GM21576 (cell line): ENCODE data around the gene SEMA5A.

ENCODE experiments used
- ATAC-seq: cut with Tn5 transposase; IDR thresholded peaks from one replicate; pipeline ENCODE4 v1.9.1; 2021; ENCODE audit warnings: mild to moderate bottlenecking, moderate library complexity; ENCODE audit not compliant: unreplicated experiment

The SEMA5A gene

GRCh38 chr5:9337928-9338595 is 207.8 kb downstream of the SEMA5A start:
- no peak for ATAC-seq

- no peak for ATAC-seq
Observed at GRCh38 chr5:9335754-9336495, 209.9 kb downstream of the SEMA5A start.

DNA sequence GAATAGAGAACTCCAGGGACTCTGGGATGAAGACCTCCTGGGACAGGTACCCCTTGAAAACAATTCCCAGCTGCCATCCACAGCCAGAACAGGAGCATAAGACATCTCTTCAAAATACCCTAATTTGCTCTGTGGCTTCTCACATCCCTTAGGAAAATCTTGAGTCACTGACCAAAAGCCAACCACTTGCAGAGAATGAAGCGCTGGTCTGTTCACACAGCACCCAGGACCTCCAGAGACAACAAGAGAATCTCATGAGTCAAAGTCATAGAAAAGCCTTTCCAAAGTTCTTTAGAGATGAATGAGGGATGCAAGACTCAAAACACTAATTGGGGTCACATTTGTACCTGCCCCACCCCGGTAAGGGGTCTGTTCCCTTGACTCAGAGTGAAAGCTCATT is 210.6 kb downstream of the SEMA5A start:
- no peak for ATAC-seq

- ATAC-seq: no peak
Observed at GRCh38 chr5:9332026-9332425, 213.8 kb downstream of the SEMA5A start.

DNA sequence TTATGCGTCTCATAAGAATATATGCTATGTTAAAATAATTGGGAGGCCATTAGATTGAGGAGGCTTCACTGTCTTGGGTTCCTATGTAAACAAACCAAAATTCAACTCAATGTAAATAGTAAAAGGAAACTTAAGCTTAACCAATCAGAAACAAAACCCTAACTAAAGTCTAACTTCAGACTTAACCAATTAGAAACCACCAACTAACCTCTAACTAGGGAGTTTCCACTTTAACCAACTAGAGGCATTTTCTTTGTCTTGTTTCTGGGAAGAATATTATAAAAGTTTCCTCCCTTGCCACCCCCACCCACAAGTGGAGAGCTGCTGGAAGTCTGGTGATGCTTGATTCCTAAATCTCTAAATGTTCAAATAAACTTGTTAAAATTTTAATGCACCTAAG is 214.5 kb downstream of the SEMA5A start:
- ATAC-seq: no peak

GRCh38 chr5:9329125-9329524 is 216.8 kb downstream of the SEMA5A start:
- no peak for ATAC-seq

DNA sequence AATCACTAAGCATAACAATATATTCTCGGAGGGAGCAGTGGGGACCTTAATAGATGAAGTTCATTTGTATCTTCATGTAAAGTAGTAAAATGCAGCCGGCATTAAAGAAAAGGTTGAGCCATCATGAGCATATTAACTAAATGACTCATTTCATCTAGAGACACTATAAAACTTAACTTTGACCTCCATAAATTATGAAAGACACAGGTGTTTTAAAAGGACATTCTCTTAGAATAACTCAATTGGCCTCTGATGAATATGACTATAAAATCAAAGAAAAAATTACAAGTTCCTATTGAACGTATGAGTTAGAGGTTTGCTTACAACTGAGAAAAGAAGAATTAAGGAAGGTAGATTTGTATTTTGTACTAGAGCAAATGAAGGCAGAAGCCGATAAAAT is 220.3 kb downstream of the SEMA5A start:
- no peak for ATAC-seq

- ATAC-seq: no peak
Observed at GRCh38 chr5:9324348-9325077, 221.4 kb downstream of the SEMA5A start.

DNA sequence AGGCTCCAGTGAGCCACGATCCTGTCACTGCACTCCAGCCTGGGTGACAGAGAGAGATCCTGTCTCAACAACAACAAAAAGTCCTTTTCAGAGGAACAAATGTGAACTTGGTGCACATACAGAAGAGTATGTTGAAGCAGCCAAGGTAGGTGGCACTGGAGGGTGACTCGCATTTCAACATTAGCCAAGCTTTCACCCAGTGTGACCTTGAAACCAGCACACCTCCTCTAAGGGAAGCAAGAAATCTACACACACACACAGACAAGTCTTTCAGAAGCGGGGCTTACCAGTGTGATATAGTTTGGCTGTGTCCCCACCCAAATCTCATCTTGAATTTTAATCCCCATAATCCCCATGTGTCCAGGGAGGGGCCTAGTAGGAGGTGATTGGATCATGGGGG is 225.2 kb downstream of the SEMA5A start:
- no peak for ATAC-seq

DNA sequence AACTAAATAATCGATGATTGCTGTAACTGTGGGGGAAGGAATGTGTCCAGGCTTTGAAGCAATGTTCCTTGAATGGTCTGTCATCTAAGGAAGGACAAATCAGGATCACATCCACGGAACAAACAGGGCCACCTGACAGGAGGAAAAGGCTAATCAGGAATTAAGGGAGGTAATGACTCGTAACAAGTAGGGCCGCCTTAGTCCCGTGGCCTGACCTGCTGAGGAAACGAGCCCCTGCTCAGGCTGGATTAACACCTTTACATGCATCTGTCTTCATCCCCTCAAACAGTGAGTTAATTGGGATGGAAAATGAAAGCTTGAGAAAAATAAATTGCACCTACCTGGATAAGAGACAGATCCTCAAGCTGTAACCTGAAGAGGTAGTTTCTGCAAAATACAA is 227.8 kb downstream of the SEMA5A start:
- ATAC-seq: no peak

DNA sequence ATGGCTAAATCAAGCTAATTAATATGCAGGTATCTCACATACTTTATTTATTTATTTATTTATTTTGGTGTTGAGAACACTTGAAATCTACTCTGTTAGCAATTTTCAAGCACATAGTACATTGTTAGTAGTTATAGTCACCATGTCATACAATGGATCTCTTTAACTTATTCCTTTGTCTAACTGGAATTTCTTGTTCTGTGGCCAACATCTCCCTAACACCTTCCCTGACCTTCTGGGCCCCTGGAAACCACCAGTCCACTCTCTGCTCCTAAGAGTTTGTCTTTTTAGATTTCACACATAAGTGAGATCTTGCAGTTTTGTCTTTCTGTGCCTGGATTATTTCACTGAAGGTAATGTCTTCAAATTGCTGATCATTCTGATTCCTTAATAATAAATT is 229.1 kb downstream of the SEMA5A start:
- ATAC-seq: no peak

DNA sequence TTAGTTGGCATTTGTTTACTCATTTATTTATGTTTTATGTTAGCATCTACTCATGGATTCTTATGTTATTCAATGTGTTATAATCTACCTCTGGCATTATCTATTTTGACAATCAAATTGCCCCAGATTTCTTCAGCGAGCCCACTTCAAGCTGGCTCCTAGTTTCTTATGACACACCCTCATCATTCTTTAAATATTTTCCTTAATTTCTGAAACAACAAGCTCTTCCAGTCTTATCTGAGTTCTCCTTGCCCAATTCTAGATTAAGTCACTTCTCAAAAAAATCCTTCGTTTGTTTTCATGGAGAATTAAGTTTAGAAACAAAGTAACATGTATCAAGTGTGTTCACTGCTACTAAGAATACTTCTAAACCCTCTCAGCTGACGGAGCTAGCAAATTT is 229.8 kb downstream of the SEMA5A start:
- no peak for ATAC-seq

DNA sequence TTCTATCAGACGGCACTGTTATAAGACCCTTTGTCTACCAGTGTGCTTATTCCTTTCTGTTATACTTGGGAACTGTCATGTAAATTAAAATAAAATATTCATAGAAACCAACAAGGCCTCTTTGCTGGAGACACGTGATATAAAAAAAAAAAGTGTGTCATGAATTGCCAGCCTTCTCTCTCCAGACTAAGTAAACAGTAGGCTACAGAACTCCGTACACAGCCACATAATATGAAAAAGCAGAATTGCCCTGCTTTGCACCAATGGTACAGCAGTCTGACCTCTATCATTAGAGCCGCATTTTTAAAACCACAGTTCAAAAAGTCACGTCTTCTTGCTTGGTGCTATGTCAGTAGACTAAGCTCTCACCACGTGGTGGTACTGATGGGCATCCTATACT is 231.3 kb downstream of the SEMA5A start:
- ATAC-seq: no peak

DNA sequence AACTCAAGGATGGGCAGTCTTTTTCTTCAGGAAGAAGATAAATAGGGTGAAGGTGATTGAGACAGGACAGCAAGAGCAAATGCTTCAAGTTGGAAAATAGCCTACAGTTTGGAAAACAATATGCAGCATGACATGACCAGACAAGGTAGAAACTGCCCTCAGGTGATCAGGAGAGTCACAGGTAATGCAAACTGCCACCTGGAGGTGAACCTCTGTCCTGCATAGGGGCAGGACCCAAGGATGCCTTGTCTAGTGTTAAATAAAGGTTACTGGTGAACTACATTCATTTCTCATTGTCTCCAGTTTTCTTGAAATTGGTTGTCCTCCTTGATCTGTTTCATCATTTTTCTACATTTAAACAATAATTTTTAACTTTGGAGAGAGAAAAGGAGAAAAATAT is 232.1 kb downstream of the SEMA5A start:
- no peak for ATAC-seq

GRCh38 chr5:9307150-9307549 is 238.7 kb downstream of the SEMA5A start:
- ATAC-seq: no peak

DNA sequence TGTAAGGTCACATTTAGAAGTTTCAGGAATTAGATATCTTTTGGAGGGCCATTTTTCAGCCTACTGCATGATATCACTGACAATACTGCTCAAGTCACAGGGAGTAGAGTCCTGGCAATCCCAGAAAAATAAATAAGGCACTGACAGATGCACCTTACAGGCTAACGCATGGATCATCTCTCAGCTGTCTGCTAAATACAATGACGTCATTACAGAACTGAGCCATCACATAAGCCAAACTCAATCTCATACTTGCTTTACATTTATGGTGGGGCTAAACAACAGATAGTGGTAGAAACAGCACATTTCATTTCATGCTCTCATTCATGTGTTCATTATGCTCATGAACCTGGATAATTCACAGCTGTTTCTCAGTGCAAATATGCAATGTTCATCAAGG is 243.7 kb downstream of the SEMA5A start:
- ATAC-seq: no peak

GRCh38 chr5:9301200-9301599 is 244.7 kb downstream of the SEMA5A start:
- no peak for ATAC-seq

DNA sequence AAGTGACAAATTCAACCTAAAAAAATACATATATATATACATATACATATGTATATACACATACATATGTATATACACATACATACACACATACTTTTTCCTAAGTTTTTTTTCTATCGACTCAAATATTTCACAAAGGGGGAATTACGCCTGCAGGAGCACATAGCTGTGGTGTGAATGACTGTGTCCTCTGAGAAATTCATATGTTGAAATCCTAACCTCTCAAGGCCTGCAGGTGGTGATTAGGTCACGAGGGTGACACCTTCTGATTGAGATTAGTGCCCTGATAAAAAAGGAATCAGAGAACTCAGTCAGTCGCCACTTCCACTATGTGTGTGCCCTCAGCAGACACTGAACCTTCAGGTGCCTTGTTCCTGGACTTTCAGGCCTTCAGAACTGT is 248.7 kb downstream of the SEMA5A start:
- ATAC-seq: no peak

GRCh38 chr5:9295466-9295801 is 250.4 kb downstream of the SEMA5A start:
- no peak for ATAC-seq

- no peak for ATAC-seq
Observed at GRCh38 chr5:9294793-9295465, 250.9 kb downstream of the SEMA5A start.

- no peak for ATAC-seq
Observed at GRCh38 chr5:9288234-9288633, 257.6 kb downstream of the SEMA5A start.
